Psoas muscle (tissue), 8 donors: Measurements from ENCODE around the gene CCDC137. TPM values are rescaled to one million over a fixed set of nuclear protein-coding genes. Genes with fewer than 3 reads are reported as not detected.

Source experiments
- ATAC-seq, 4 donors: fragments of 200-7000 bp; cut with Tn5 transposase; one replicate each; pipeline ENCODE4 v1.9.1; 2020; ENCODE audit warnings: moderate library complexity in 3 of 4, mild to moderate bottlenecking in 2 of 4
- DNase-seq, 2 donors: peaks; one replicate each; pipeline ENCODE4 v3.0.0-alpha.2; 2020
- H3K27ac ChIP-seq: fragments of 200-600 bp; one replicate; pipeline ENCODE4 v1.8.0; 2022
- H3K27me3 ChIP-seq, 3 donors: fragments of 200-600 bp in 1 of 3; one replicate each; pipeline versions ENCODE4 v1.6.1 to v1.8.0; 2013 to 2022; ENCODE audit warnings: low read length in 2 of 3, mild to moderate bottlenecking in 2 of 3, moderate library complexity in 1 of 3; ENCODE audit not compliant: insufficient read depth in 3 of 3
- H3K36me3 ChIP-seq, 2 donors: fragments of 200-600 bp in 1 of 2; one replicate each; pipeline versions ENCODE4 v1.6.1 to v1.8.0; 2013 to 2022; ENCODE audit warnings: low read depth in 1 of 2, mild to moderate bottlenecking in 1 of 2, moderate library complexity in 1 of 2; ENCODE audit not compliant: insufficient read depth in 1 of 2
- H3K4me1 ChIP-seq: fragments of 200-600 bp; one replicate; pipeline ENCODE4 v1.8.0; 2022
- H3K4me3 ChIP-seq: fragments of 200-600 bp; one replicate; pipeline ENCODE4 v1.8.0; 2022; ENCODE audit warnings: mild to moderate bottlenecking
- H3K9me3 ChIP-seq: fragments of 200-600 bp; one replicate; pipeline ENCODE4 v1.8.0; 2022
- CTCF ChIP-seq: fragments of 200-600 bp; IDR thresholded peaks from one replicate; pipeline ENCODE4 v1.8.0; 2022; ENCODE audit warnings: antibody characterized with exemption
- WGBS, 3 donors: extraction: QIAGEN DNeasy Blood & Tissue Kit; methylation state at CpG; one replicate each; pipeline versions ENCODE4 v1.1.6 to v1.1.7; 2013; 5-methylcytosine and 5-hydroxymethylcytosine counted together
- intact Hi-C, 2 donors: fragments of 100-400 bp; cut with DNase I; formaldehyde crosslinking; loops; one replicate each; pipeline versions ENCODE4 v1.11.0 to v1.14.2; 2022
- polyA plus RNA-seq, 3 donors: library from polyadenylated mRNA; stranded (reverse); fragments of 200-250 nt; gene quantifications; one replicate each; pipeline ENCODE4 v1.2.3, GENCODE V29; 2013
- total RNA-seq, 4 donors: library from RNA; stranded (reverse); fragmentation: NEBNext Ultra II Directional in 2 of 4; extraction: Animal tissue kit (Norgen Biotek cat#: 25700) in 2 of 4; gene quantifications; one replicate each; pipeline versions ENCODE4 v1.2.1 to v1.2.4, GENCODE V29; 2021 to 2023
- donor health status: healthy with polysubstance abuse.
- donor health status: DM: no; HTN: no; CAD: no; lungs with moderate emphysema.
- donor health status: Bipolar disorder and iron deficiency.
- donor health status: healthy.
- donor health status: DM: yes; HTN: yes; CAD: no.
- donor health status: DM: no; HTN: no; CAD: no.
- donor health status: DM: no; HTN: no; CAD: no.
- donor health status: DM: yes; HTN: yes; CAD: no.

CCDC137 gene
- total and polyA plus RNA-seq, 7 donors = 4.8 to 47.4 (median 11.3) TPM

DNA sequence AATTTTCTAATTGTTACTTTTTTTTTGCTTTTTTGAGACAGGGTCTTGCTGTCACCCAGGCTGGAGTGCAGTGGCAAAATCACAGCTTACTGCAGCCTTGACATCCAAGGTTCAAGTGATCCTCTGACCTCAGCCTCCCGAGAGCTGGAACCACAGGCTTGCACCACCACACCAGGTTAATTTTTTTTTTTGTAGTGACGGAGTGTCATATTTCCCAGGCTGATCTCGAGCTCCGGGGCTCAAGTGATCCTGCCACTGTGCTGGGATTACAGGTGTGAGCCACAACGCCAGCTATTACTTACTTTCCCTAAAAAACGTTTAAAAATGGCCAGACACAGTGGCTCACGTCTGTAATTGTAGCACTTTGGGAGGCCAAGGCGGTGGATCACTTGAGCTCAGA, 36.3 kb upstream of the CCDC137 start:
- 42 to 67% (median 49%) methylated on average over 8 of the region's 8 CpGs for whole genome bisulfite sequencing, 3 donors
- no peak for TF ChIP-seq CTCF
- ATAC-seq = peak in 3 of 4 donors; percentile 22 to 39 (median 39)
- intact Hi-C loops = no loop called here
- Histone ChIP-seq H3K9me3 (no peaks in the 10 kb centered on the region), H3K27ac (peak overlapping the region; percentile 68), H3K36me3 (peaks cover 0 to 81% of the 10 kb centered on the region in 2 donors), H3K4me1 (peaks cover 36% of the 10 kb centered on the region), H3K4me3 (no peak overlapping the region), H3K27me3 (no peaks in the 10 kb centered on the region)
- DNase-seq = no peak

DNA sequence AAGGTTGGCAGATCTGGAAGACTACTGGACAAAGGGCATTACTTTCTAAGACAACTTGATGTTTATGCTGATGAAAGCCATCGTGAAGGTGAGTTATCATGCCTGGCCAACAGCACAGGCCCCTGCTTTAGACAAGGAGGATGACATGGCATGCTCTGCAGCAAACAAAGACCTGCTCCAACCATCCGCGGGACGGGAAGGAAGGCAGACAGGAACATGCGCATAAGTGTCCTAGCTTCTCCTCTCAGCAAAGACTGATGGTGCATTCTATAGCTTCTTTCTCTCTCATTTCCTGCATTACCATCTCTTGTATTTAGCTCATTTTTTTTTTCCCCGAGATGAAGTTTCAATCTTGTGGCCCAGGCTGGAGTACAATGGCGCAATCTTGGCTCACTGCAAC, 35.1 kb upstream of the CCDC137 start:
- Histone ChIP-seq H3K36me3 (peaks cover 0 to 71% of the 10 kb centered on the region in 2 donors), H3K4me3 (no peak overlapping the region), H3K27ac (no peak overlapping the region), H3K27me3 (no peaks in the 10 kb centered on the region), H3K9me3 (no peaks in the 10 kb centered on the region), H3K4me1 (peaks cover 45% of the 10 kb centered on the region)
- no peak for TF ChIP-seq CTCF
- no peak for DNase-seq
- intact Hi-C loops = no loop called here
- WGBS, 3 donors = 65 to 86% (median 71%) methylated on average over 7 of the region's 7 CpGs
- ATAC-seq = no peak

GRCh38 chr17:81635431-81635830, 31.1 kb upstream of the CCDC137 start:
- 75 to 82% (median 78%) methylated on average over 5 of the region's 5 CpGs for WGBS, 3 donors
- Histone ChIP-seq H3K9me3 (no peaks in the 10 kb centered on the region), H3K27me3 (no peaks in the 10 kb centered on the region), H3K4me1 (peaks cover 46% of the 10 kb centered on the region), H3K4me3 (peak overlapping the region; percentile 94), H3K27ac (peak overlapping the region; percentile 95), H3K36me3 (peaks cover 0 to 31% of the 10 kb centered on the region in 2 donors)
- DNase-seq (no peak), ATAC-seq (peak; percentile 12 to 29 (median 21))
- no peak for TF ChIP-seq CTCF
- intact Hi-C loops = loop anchor here in 1 of 2 donors (5.0 kb wide), 1 partner anchor 47 kb away; the partner anchor contains the start of genes ARL16 and HGS

DNA sequence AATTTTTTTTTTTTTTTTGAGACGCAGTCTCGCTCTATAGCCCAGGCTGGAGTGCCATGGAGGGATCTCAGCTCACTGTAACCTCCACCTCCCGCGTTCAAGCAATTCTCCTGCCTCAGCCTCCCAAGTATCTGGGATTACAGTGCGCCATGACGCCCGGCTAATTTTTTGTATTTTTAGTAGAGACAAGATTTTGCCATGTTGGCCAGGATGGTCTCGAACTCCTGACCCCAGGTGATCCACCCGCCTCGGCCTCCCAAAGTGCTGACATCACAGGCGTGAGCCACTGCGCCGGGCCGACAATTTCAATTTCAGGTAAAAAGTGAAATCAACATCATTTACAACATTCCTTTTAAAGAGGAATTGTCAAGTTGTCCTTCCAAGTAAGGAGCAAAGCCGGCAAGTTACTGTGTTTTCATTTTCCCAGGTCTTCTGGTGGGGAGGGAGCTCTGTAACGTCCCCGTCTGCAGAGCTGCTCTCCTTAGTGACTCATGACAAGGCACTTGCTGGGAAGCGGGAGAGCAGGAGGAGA, 30.5 kb upstream of the CCDC137 start:
- 27 to 33% (median 29%) methylated on average over 18 of the region's 18 CpGs for WGBS, 3 donors
- intact Hi-C loops = loop anchor here (2.0 to 5.0 kb wide), 2 partner anchors 31 to 46 kb away; partner anchors contain the start of genes CCDC137 (in 2 of the 2), OXLD1 (in 2 of the 2), ARL16 (in 1 of the 2) and HGS (in 1 of the 2)
- ATAC-seq (peak; percentile 66 to 76 (median 72)), DNase-seq (no peak)
- H3K9me3 ChIP-seq = no peaks in the 10 kb centered on the region
- H3K4me1 ChIP-seq = peaks cover 42% of the 10 kb centered on the region
- H3K27me3 ChIP-seq = no peaks in the 10 kb centered on the region
- peak overlapping the region; percentile 95 for H3K27ac ChIP-seq
- peak overlapping the region; percentile 94 for H3K4me3 ChIP-seq
- TF ChIP-seq CTCF = no peak
- H3K36me3 ChIP-seq = peaks cover 0 to 26% of the 10 kb centered on the region in 2 donors
